HK-2 (cell line): Measurements from ENCODE around the gene TEPSIN.

Source experiments
- DNase-seq: peaks from one replicate; pipeline ENCODE4 v3.0.0-alpha.2; 2018; ENCODE audit not compliant: unreplicated experiment

TEPSIN gene

DNA sequence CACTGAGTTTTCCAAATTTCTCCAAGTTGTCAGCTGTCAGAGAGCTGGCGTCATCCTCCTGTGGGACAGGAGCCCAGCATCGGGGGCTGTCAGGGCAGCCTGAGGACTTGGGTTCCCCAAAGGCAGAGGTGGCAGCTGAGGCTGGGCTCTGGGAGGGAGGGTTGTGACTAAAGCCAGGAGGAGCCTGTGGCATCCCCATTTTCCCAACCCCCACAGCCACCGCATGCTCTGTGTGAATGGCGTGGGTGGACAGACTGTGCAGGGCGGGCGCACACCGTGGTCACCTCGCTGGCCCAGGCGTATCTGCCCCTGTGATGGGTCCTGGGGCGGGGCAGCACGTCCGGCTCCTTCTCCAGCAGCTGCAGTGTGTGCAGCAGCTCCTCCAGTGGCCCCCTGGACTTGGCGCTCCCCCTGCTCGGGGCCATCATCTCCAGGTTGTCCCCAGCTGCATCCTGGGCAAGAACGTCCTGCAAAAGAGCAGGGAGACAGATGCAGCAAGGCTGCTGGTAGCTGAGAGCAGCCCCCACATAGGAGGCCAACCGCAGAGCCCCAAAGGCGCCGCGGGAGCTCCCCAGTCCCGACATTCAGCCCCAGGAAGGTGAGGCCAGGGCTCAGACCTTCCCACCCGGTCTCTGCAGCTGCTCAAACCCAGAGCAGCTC lies 40.9 kb downstream of the TEPSIN start:
- no peak for DNase-seq

DNA sequence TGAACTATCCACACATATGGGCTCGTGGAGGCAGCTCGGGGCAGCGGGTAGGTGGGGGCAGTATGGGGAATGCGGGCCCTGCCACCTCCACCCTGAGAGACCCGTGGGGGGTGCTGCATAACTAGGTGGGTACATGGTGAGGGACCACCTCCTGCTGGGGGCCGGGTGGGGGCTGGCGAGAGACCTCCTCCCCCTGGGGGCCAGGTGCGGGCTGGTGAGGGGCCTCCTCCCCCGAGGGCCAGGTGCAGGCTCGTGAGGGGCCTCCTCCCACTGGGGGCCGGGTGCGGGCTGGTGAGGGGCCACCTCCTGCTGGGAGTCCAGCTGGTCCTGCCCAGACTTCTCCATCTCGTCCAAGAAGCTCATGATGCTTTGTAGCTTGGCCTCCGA lies 41.5 kb downstream of the TEPSIN start:
- no peak for DNase-seq

DNA sequence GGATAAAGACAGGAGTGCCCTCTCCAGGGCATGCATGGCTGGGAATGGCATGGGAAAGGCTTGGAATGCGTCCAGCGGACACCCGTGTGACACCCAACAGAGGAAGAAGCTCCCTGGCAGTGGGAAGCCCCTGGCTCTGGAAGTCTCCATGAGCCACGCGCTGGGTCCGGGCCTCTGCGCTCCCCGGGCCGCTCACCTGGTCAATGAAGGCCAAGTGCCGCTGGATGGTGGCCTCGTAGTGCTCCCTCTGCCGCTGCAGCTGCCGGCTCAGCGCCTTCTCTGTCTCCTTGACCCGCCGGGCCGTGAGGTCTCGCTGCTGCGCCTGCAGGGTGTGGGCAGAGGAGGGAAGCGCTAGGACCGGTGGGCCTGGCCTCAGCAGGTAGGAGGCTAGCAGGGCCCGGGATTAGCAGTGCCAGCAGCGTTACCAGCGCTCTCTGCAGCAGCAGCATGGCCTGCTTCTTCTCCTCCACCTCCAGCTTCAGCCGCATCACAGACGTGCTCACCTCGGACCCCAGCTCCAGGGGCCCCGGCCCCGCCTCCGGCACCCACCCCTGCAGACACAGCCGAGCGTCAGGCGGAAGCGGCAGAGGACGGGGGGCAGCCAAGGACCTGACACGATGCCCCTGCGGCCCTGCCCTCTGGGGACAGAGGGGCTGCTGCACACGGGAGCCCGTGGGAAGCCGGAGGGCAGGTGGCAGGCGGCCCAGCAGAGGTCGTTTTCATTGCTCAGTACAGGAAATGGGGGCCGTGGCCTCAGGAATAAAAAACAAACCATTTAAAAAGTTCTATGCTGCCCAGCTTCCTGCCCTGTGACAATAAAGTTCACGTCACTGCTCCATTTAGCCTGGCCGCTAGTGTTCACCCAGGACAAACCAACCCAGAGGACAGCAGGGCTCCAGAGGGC lies 42.1 kb downstream of the TEPSIN start:
- DNase-seq = no peak

GRCh38 chr17:81195941-81196495 lies 42.8 kb downstream of the TEPSIN start:
- DNase-seq = no peak

GRCh38 chr17:81194941-81195901 lies 43.6 kb downstream of the TEPSIN start:
- no peak for DNase-seq

GRCh38 chr17:81194225-81194760 lies 44.6 kb downstream of the TEPSIN start:
- DNase-seq = no peak

GRCh38 chr17:81193470-81194224 lies 45.2 kb downstream of the TEPSIN start:
- no peak for DNase-seq

- DNase-seq = no peak
These were observed 45.8 kb downstream of the TEPSIN start for GRCh38 chr17:81193051-81193410.

DNA sequence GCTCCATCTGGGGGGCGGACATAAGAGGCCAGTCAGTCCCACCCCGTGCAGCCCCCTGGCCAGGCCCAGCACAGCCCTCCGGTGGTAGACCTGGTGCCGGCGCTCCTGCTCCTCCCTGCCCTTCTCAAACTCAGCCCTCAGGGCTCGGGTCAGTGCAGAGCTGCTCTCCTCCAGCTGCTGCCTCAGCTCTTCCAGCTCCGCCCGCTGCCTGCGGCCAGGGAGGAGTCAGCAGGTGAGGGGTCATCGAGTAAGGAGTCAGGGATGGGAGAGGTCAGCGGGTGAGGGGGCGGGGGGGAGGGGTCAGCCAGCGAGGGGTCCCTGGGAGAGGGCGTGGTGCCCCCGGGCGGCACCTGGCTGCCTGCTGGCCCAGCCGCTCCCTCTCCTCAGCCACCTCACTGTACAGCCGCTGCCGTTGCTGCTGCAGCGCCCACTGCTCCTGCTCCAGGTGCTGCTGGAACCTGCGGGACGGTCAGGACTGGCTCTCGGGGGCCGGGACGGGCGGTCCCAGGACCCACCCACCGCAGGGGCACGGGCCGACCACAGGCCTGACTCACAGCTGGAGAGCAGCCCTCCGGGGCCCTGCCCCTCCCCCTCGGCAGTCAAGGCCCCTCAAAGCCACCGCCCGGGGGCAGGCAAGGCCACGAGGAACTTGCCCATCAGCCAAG lies 46.3 kb downstream of the TEPSIN start:
- DNase-seq = no peak

DNA sequence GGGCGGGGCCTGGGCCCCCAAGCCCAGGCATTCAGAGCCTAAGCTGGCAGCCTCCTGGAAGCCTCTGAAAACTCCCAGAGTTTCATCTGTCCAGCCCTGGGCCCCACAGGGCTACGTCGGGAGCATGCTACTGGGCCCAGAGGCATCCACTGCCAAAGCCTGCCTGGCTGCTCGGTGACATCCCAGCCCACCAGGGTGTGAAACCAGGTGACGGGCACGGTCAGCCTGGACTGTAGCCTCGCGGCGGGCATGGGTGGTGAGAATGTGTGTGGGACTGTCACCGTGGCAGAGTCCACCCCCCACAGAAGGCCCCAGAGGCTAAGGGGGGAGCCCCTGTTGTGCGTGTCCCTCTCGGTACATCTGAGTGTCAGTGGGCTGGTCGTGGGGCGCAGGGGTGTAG lies 47.2 kb downstream of the TEPSIN start:
- DNase-seq = no peak

DNA sequence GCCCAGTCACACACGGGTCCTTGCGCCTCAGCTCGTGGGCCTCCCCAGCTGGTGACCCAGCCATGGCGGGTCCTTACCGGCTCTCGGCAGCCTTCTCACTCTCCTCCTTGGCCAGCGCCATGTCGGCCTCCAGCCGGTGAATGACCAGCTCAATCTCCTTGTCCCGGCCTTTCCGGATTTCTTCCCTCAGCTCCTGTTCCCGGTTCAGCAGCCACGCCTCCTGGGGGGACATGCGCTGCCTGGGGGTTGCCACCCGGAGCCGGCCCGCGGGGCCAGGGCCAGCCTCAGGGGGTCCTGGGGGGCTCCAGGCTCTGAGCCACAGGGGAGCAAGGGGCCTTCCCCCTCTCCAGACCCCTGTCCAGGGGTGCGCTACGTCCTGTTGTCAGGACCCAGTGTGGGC lies 47.7 kb downstream of the TEPSIN start:
- DNase-seq = no peak

DNA sequence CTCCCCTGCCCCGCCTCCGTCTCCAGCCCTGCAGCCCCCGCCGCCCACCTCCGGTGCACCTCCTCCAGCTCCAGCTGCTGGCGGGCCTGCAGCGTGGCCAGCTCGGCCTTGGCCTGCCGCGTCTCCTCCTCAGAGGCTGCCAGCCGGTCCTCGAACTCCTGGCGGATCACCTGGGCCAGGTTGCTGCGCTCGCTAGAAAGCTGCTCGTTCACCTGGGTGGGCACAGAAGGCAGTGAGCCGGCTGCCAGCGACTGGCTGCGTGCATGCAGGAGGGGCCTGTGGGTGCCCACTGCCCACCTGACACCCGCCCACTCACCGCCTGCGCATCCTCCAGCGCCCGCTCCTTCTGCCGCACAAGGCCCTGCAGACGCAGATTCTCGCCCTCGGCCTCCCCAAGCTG lies 48.3 kb downstream of the TEPSIN start:
- no peak for DNase-seq

DNA sequence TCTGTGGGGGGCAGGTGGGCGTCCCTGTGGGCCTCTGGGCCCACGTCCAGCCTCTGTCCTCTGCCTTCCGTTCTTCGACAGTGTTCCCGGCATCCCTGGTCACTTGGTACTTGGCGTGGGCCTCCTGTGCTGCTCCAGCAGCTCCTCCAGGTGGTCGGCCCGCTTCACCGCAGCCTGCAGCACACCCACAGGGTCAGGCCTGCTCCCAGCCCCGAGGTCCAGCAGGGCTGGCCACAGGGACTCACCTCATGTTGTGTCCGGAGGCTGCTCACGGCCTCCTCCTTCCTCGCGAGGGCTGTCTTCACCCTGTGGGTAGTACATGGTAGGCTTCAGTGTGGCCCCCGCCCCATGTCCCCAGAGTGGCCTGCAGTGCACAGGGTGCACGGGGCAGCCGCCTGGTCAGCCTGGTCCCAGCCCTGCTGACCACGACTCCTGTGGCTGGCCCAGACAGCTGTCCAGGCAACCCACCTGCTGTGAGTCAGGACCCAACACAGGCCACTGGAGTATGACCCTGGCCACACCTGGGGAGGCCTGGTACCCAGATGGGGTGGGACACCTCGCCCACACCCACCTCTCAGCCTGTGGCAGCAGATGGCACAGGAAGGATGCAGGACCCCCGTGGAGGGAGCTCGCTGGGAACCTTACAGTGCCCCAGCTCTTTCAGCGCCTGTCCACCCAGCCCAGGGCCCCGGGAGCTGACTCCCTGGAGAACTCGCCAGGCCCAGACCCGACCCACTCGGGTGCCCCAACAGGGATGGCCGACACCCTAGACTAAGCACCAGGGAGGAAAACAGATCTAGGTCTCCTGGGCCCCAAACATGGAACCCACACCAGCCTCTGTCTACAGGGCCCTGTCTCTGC lies 49.0 kb downstream of the TEPSIN start:
- DNase-seq = peak; percentile 30

GRCh38 chr17:81189016-81189415 lies 49.8 kb downstream of the TEPSIN start:
- DNase-seq = no peak

DNA sequence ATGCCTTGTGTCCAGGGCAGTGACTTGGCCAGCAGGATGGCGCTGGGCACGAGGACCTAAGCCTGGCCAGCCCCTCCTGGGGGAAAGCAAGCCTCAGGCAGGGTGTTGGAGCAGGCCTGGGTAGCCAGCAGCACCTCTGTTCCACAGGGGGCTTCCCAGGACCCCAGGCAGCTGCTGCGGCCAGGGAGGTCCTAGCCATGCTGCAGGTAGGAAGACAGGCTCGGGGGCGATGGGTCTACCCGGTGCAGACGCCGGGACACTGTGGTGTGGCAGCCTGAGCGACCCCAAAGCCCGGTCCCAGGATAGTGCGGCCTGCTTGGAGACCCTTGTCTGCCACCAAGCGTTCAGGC lies 50.4 kb downstream of the TEPSIN start:
- no peak for DNase-seq

- DNase-seq = no peak
These were observed 51.0 kb downstream of the TEPSIN start for GRCh38 chr17:81187586-81188490.

GRCh38 chr17:81187120-81187519 lies 51.7 kb downstream of the TEPSIN start:
- no peak for DNase-seq

DNA sequence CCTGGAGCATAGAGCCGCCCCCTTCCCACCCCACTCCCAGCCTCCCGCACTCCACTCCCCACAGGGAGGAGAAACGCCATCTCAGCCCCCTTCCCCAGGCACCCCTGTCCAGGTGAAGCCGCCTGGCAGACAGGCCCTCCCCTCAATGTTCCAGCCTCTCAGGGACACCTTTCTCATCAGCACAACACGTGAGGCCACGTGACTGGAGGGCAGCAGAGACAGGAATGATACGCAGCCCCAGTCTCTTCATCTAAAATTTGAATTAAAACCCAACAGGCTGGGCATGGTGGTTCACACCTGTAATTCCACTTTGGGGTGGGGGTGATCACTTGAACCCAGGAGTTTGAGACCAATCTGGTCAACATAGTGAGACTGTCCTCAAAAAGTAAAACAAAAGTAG lies 52.7 kb downstream of the TEPSIN start:
- DNase-seq = no peak
